ENCODE measurements around the gene TGFBI. TPM values are rescaled to one million over a fixed set of nuclear protein-coding genes. Genes with fewer than 3 reads are reported as not detected.

Gene TGFBI
- total RNA-seq, 1 donor from 2014 or later, result 174 TPM

GRCh38 chr5:136109453-136110135, 80.8 kb downstream of the TGFBI start:
- Histone ChIP-seq H3K27me3 (no peaks in the 10 kb centered on the region), H3K27ac (peak overlapping the region; percentile 14 to 46), H3K4me1 (peaks cover 0 to 3% of the 10 kb centered on the region in 2 donors), H3K4me3 (no peak overlapping the region), H3K9me3 (no peaks in the 10 kb centered on the region), H3K36me3 (no peaks in the 10 kb centered on the region)
- intact Hi-C loops (cut with DNase I), result no loop called here
- no peak for DNase-seq (ENCODE audit: low spot score in 2 of 2)
- TF ChIP-seq CTCF (IDR thresholded peaks at IDR 0.05), result no peak

Other genes with a start within 250 kb of the TGFBI start
- not detected for gene SLC25A48, start 194.3 kb upstream of the TGFBI start, total RNA-seq
- gene IL9, start 133.1 kb upstream of the TGFBI start, total RNA-seq, result not detected
- gene LECT2, start 74.0 kb upstream of the TGFBI start, total RNA-seq, result not detected
- 23.8 TPM for gene SMAD5, start 103.9 kb downstream of the TGFBI start, total RNA-seq
- not detected for gene SMIM32, start 164.2 kb downstream of the TGFBI start, total RNA-seq

All from ascending aorta (tissue), 2 donors.